Tibial nerve (tissue), 3 donors: Measurements from ENCODE around the gene FNBP1.

Experiments used
- CTCF ChIP-seq, 5 experiments: fragments of 200-600 bp in 3 of 5; fragments of 450-650 bp in 2 of 5; sonication (generic) in 3 of 5; IDR thresholded peaks; one replicate each; pipeline ENCODE4 v1.5.1; 2016 to 2019; ENCODE audit warnings: antibody characterized with exemption in 5 of 5, mild to moderate bottlenecking in 3 of 5, moderate library complexity in 2 of 5
- POLR2A ChIP-seq, 2 donors: fragments of 450-650 bp; IDR thresholded peaks; one replicate each; pipeline ENCODE4 v1.6.1; 2017; ENCODE audit warnings: antibody characterized with exemption in 2 of 2, mild to moderate bottlenecking in 2 of 2, moderate library complexity in 2 of 2

- no peak for TF ChIP-seq CTCF (IDR thresholded peaks at IDR 0.05)
- no peak for TF ChIP-seq POLR2A (IDR thresholded peaks at IDR 0.05)
These were observed 184.6 kb downstream of the FNBP1 start for GRCh38 chr9:129858167-129858962.
